Effector memory CD4-positive, alpha-beta T cell (primary cell): ENCODE results near the gene CD96.
A peak's percentile ranks its signal among the peaks of the same experiment; 100 is the strongest.
"Not testable (repeated sequence)": the region's sequence is repeated elsewhere in the genome, so short reads cannot be mapped to it uniquely, and the experiment has no call there.

Source experiments
- DNase-seq, 3 donors: peaks; one replicate each; pipeline ENCODE4 v3.0.0-alpha.2; 2020
- H3K27ac ChIP-seq: 2 replicates; pipeline ENCODE4 v1.7.0; 2013; ENCODE audit warnings: mild to moderate bottlenecking, low read length, moderate library complexity; ENCODE audit not compliant: insufficient read depth, poor library complexity, severe bottlenecking
- H3K27me3 ChIP-seq: replicated peaks from 2 replicates; pipeline ENCODE4 v1.7.0; 2013; ENCODE audit warnings: mild to moderate bottlenecking, low read length; ENCODE audit not compliant: insufficient read depth, control insufficient read depth, poor library complexity, severe bottlenecking
- H3K36me3 ChIP-seq: 2 replicates; pipeline ENCODE4 v1.7.0; 2013; ENCODE audit warnings: mild to moderate bottlenecking, low read length, moderate library complexity; ENCODE audit not compliant: control insufficient read depth, insufficient read depth
- H3K4me1 ChIP-seq: 2 replicates; pipeline ENCODE4 v1.7.0; 2013; ENCODE audit warnings: low read length, mild to moderate bottlenecking; ENCODE audit not compliant: control insufficient read depth, insufficient read depth, poor library complexity, severe bottlenecking
- H3K4me3 ChIP-seq: 2 replicates; pipeline ENCODE4 v1.7.0; 2013; ENCODE audit warnings: low read length, low read depth, mild to moderate bottlenecking; ENCODE audit not compliant: insufficient read depth, poor library complexity, severe bottlenecking
- H3K9me3 ChIP-seq: 2 replicates; pipeline ENCODE4 v1.7.0; 2013; ENCODE audit warnings: mild to moderate bottlenecking, low read length, moderate library complexity; ENCODE audit not compliant: control insufficient read depth

The CD96 gene

GRCh38 chr3:111667170-111667569 is 125.2 kb downstream of the CD96 start:
- H3K27ac ChIP-seq: peak overlapping the region; percentile 70

GRCh38 chr3:111667621-111668239 is 125.7 kb downstream of the CD96 start:
- peaks cover 5% of the 10 kb centered on the region for H3K36me3 ChIP-seq
- no peaks in the 10 kb centered on the region for H3K9me3 ChIP-seq
- DNase-seq: peak; percentile 55 to 66 (median 63)
- no peaks in the 10 kb centered on the region for H3K27me3 ChIP-seq
- peak overlapping the region; percentile 70 for H3K27ac ChIP-seq
- H3K4me1 ChIP-seq: peaks cover 23% of the 10 kb centered on the region
- H3K4me3 ChIP-seq: peak overlapping the region; percentile 51

More at GRCh38 chr3:111667170-111667569, 125.2 kb downstream of the CD96 start:
- Histone ChIP-seq H3K36me3 (peaks cover 9% of the 10 kb centered on the region), H3K9me3 (no peaks in the 10 kb centered on the region), H3K27me3 (no peaks in the 10 kb centered on the region), H3K4me3 (peak overlapping the region; percentile 51), H3K4me1 (peaks cover 23% of the 10 kb centered on the region)
- DNase-seq: no peak

GRCh38 chr3:111668326-111668725 is 126.3 kb downstream of the CD96 start:
- Histone ChIP-seq H3K4me3 (no peak overlapping the region), H3K36me3 (no peaks in the 10 kb centered on the region), H3K9me3 (no peaks in the 10 kb centered on the region), H3K27me3 (no peaks in the 10 kb centered on the region), H3K4me1 (peaks cover 25% of the 10 kb centered on the region), H3K27ac (no peak overlapping the region)
- no peak for DNase-seq

GRCh38 chr3:111668888-111669488 is 127.0 kb downstream of the CD96 start:
- Histone ChIP-seq H3K27ac (peak overlapping the region; percentile 16), H3K27me3 (no peaks in the 10 kb centered on the region), H3K9me3 (no peaks in the 10 kb centered on the region), H3K4me3 (no peak overlapping the region), H3K36me3 (no peaks in the 10 kb centered on the region), H3K4me1 (peaks cover 31% of the 10 kb centered on the region)
- no peak for DNase-seq

- H3K4me1 ChIP-seq: peaks cover 33% of the 10 kb centered on the region
- no peaks in the 10 kb centered on the region for H3K27me3 ChIP-seq
- no peak overlapping the region for H3K4me3 ChIP-seq
- H3K36me3 ChIP-seq: no peaks in the 10 kb centered on the region
- no peaks in the 10 kb centered on the region for H3K9me3 ChIP-seq
- no peak overlapping the region for H3K27ac ChIP-seq
- DNase-seq: no peak
Measured at GRCh38 chr3:111669926-111670630, 128.1 kb downstream of the CD96 start.

GRCh38 chr3:111672461-111672860 is 130.5 kb downstream of the CD96 start:
- H3K27me3 ChIP-seq: not testable (repeated sequence)
- H3K4me1 ChIP-seq: peaks cover 48% of the 10 kb centered on the region

GRCh38 chr3:111675846-111676210 is 133.8 kb downstream of the CD96 start:
- Histone ChIP-seq H3K9me3 (no peaks in the 10 kb centered on the region), H3K4me1 (peaks cover 34% of the 10 kb centered on the region), H3K36me3 (no peaks in the 10 kb centered on the region), H3K27me3 (no peaks in the 10 kb centered on the region), H3K4me3 (peak overlapping the region; percentile 72), H3K27ac (no peak overlapping the region)
- no peak for DNase-seq

More at GRCh38 chr3:111672461-111672860, 130.5 kb downstream of the CD96 start:
- not testable (repeated sequence) for H3K4me3 ChIP-seq, DNase-seq, H3K9me3 ChIP-seq, H3K36me3 ChIP-seq, H3K27ac ChIP-seq

GRCh38 chr3:111676211-111677006 is 134.4 kb downstream of the CD96 start:
- Histone ChIP-seq H3K9me3 (no peaks in the 10 kb centered on the region), H3K4me3 (peak overlapping the region; percentile 72), H3K27me3 (no peaks in the 10 kb centered on the region), H3K4me1 (peaks cover 33% of the 10 kb centered on the region), H3K27ac (no peak overlapping the region), H3K36me3 (no peaks in the 10 kb centered on the region)
- DNase-seq: no peak

- no peaks in the 10 kb centered on the region for H3K27me3 ChIP-seq
- DNase-seq: no peak
- no peaks in the 10 kb centered on the region for H3K9me3 ChIP-seq
- peaks cover 31% of the 10 kb centered on the region for H3K4me1 ChIP-seq
- H3K27ac ChIP-seq: no peak overlapping the region
- no peaks in the 10 kb centered on the region for H3K36me3 ChIP-seq
- H3K4me3 ChIP-seq: no peak overlapping the region
Measured at GRCh38 chr3:111677007-111677392, 135.0 kb downstream of the CD96 start.
